ENCODE data around the gene ADAMTS2. TPM values are rescaled to one million over a fixed set of nuclear protein-coding genes. Genes with fewer than 3 reads are reported as not detected.
"Not testable (repeated sequence)": the region's sequence is repeated elsewhere in the genome, so short reads cannot be mapped to it uniquely, and the experiment has no call there.

ADAMTS2 gene
- total RNA-seq, 4 donors from 2014 or later = 2.3 to 10.6 (median 3.0) TPM

- intact Hi-C loops (cut with DNase I; ENCODE audit: low total_unique reads) = no loop called here
- DNase-seq (ENCODE audit: low spot score in 2 of 2) = no peak
- H3K4me3 ChIP-seq (ENCODE audit: low read depth, poor library complexity, severe bottlenecking) = no peak overlapping the region
- 82% methylated on average over 3 of the region's 3 CpGs for WGBS, 2 donors
- TF ChIP-seq POLR2A (IDR thresholded peaks at IDR 0.05) (no peak), CTCF (IDR thresholded peaks at IDR 0.05) (no peak)
These were observed 127.9 kb downstream of the ADAMTS2 start for GRCh38 chr5:179217356-179217755.

GRCh38 chr5:179216381-179216780 lies 128.9 kb downstream of the ADAMTS2 start:
- intact Hi-C loops (cut with DNase I; ENCODE audit: low total_unique reads); DNase-seq (ENCODE audit: low spot score in 2 of 2); H3K4me3 ChIP-seq (ENCODE audit: low read depth, poor library complexity, severe bottlenecking): not testable (repeated sequence)
- 92 to 94% methylated on average over 18 of the region's 18 CpGs for WGBS, 2 donors

DNA sequence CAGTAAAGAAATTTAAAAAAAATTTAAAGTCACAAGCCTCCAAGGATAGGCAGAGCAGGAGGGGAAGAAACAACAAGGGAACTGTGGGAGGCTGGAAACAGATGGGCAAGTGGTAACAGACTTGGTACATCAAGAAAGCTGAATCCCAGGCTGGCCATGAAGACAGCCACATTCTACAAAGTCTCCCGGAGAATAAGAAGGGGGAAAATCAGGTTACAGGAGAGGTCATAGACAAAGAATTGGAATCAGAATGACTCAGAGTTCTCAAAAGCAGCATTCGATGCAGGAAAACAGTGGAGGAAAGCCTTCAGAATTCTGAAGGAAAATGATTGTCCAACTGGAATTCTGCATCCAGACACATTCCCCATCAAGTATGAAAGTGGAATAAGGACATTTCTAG lies 129.7 kb downstream of the ADAMTS2 start:
- no peak for TF ChIP-seq POLR2A (IDR thresholded peaks at IDR 0.05)
- no peak for TF ChIP-seq CTCF (IDR thresholded peaks at IDR 0.05)
- no peak overlapping the region for H3K4me3 ChIP-seq (ENCODE audit: low read depth, poor library complexity, severe bottlenecking)
- 57 to 62% methylated on average over 2 of the region's 2 CpGs for WGBS, 2 donors
- no peak for DNase-seq (ENCODE audit: low spot score in 2 of 2)
- intact Hi-C loops (cut with DNase I; ENCODE audit: low total_unique reads) = no loop called here

- H3K4me3 ChIP-seq (ENCODE audit: low read depth, poor library complexity, severe bottlenecking) = no peak overlapping the region
- no peak for DNase-seq (ENCODE audit: low spot score in 2 of 2)
- intact Hi-C loops (cut with DNase I; ENCODE audit: low total_unique reads) = no loop called here
- 85 to 96% methylated on average over 7 of the region's 7 CpGs for WGBS, 2 donors
- TF ChIP-seq POLR2A (IDR thresholded peaks at IDR 0.05) = no peak
- TF ChIP-seq CTCF (IDR thresholded peaks at IDR 0.05) = no peak
These were observed 130.6 kb downstream of the ADAMTS2 start for GRCh38 chr5:179214678-179215077.

GRCh38 chr5:179212870-179213269 lies 132.4 kb downstream of the ADAMTS2 start:
- intact Hi-C loops (cut with DNase I; ENCODE audit: low total_unique reads) = no loop called here
- H3K4me3 ChIP-seq (ENCODE audit: low read depth, poor library complexity, severe bottlenecking) = no peak overlapping the region
- TF ChIP-seq POLR2A (IDR thresholded peaks at IDR 0.05) (no peak), CTCF (IDR thresholded peaks at IDR 0.05) (no peak)
- 79 to 98% methylated on average over 10 of the region's 10 CpGs for WGBS, 2 donors
- no peak for DNase-seq (ENCODE audit: low spot score in 2 of 2)

DNA sequence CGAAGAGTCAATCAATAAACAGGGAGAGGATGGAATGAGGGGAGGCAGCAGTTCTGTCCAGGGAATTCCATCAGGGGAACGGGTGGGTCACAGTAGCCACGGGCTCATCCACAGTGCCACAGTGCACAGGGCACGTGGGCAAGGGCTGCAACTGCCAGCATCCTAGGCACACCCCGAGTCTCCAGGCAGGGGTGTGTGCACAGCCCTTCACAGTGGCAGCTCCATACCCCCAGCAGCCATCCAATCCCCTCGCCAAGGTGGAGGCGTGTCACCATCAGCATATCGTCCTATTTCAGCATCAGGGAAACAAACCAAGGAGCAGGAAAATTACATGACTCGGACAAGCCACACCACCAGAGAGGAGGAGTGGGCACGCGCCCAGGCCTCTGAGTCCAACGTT lies 133.6 kb downstream of the ADAMTS2 start:
- H3K4me3 ChIP-seq (ENCODE audit: low read depth, poor library complexity, severe bottlenecking) = no peak overlapping the region
- no peak for DNase-seq (ENCODE audit: low spot score in 2 of 2)
- TF ChIP-seq CTCF (IDR thresholded peaks at IDR 0.05) (no peak), POLR2A (IDR thresholded peaks at IDR 0.05) (no peak)
- WGBS, 2 donors = 76 to 78% methylated on average over 12 of the region's 12 CpGs
- intact Hi-C loops (cut with DNase I; ENCODE audit: low total_unique reads) = no loop called here

Measured in lower leg skin (tissue), 4 donors.